Spinal cord (tissue), 10 donors: ENCODE measurements around the gene BOK. TPM values are rescaled to one million over a fixed set of nuclear protein-coding genes. Genes with fewer than 3 reads are reported as not detected.
"Not testable (repeated sequence)": the region's sequence is repeated elsewhere in the genome, so short reads cannot be mapped to it uniquely, and the experiment has no call there.

Source experiments
- DNase-seq, 6 donors: peaks; one replicate each; pipeline versions ENCODE4 v3.0.0 to v3.0.0-alpha.2; 2013 to 2015; ENCODE audit warnings: low spot score in 6 of 6, low read depth in 4 of 6
- H3K27ac ChIP-seq: one replicate; pipeline ENCODE4 v1.5.1; 2013; ENCODE audit warnings: low read depth, low read length, control low read depth
- H3K27me3 ChIP-seq: one replicate; pipeline ENCODE4 v1.6.1; 2013; ENCODE audit warnings: low read length; ENCODE audit not compliant: control insufficient read depth, insufficient read depth
- H3K36me3 ChIP-seq: one replicate; pipeline ENCODE4 v1.6.1; 2013; ENCODE audit warnings: low read length; ENCODE audit not compliant: control insufficient read depth, insufficient read depth
- H3K4me1 ChIP-seq: one replicate; pipeline ENCODE4 v1.6.1; 2013; ENCODE audit warnings: low read length; ENCODE audit not compliant: control insufficient read depth, insufficient read depth
- H3K4me3 ChIP-seq: one replicate; pipeline ENCODE4 v1.5.1; 2013; ENCODE audit warnings: low read depth, low read length, control low read depth
- H3K9me3 ChIP-seq: one replicate; pipeline ENCODE4 v1.6.1; 2013; ENCODE audit warnings: low read length; ENCODE audit not compliant: control insufficient read depth, insufficient read depth
- WGBS: methylation state at CpG from one replicate; pipeline ENCODE4 v1.1.5; 2013; ENCODE audit warnings: missing lambda C conversion rate; ENCODE audit not compliant: insufficient coverage; 5-methylcytosine and 5-hydroxymethylcytosine counted together
- polyA plus RNA-seq, 2 donors: library from polyadenylated mRNA; unstranded; fragments of 120-200 nt; gene quantifications; one replicate each; pipeline ENCODE4 v1.2.1, GENCODE V29; 2013; ENCODE audit not compliant: insufficient read length in 2 of 2
- total RNA-seq, 2 donors: library from RNA; depleted of rRNA in 1 of 2; stranded (reverse); fragments of 120-200 nt in 1 of 2; fragments of >200 nt in 1 of 2; gene quantifications; one replicate each; pipeline versions ENCODE4 v1.2.3 to v1.2.4, GENCODE V29; 2013 to 2014
- donor health status: healthy.

BOK gene
- total and polyA plus RNA-seq, 4 donors = 15.5 to 52.7 (median 37.3) TPM

GRCh38 chr2:241577413-241578122, 19.0 kb downstream of the BOK start:
- DNase-seq = peak in 2 of 6 donors; percentile 29 to 80
- peak overlapping the region; percentile 3 for H3K27ac ChIP-seq

GRCh38 chr2:241579281-241579680, 20.7 kb downstream of the BOK start:
- Histone ChIP-seq H3K4me1 (peaks cover 3% of the 10 kb centered on the region), H3K36me3 (peaks cover 49% of the 10 kb centered on the region), H3K27ac (no peak overlapping the region), H3K27me3 (no peaks in the 10 kb centered on the region), H3K4me3 (no peak overlapping the region), H3K9me3 (peaks cover 4% of the 10 kb centered on the region)
- DNase-seq = no peak
- WGBS = 98% methylated on average over 6 of the region's 7 CpGs

More at GRCh38 chr2:241577413-241578122, 19.0 kb downstream of the BOK start:
- H3K27me3 ChIP-seq = no peaks in the 10 kb centered on the region
- no peak overlapping the region for H3K4me3 ChIP-seq
- peaks cover 4% of the 10 kb centered on the region for H3K9me3 ChIP-seq
- WGBS = 17% methylated on average over 2 of the region's 9 CpGs
- peaks cover 3% of the 10 kb centered on the region for H3K4me1 ChIP-seq
- H3K36me3 ChIP-seq = peaks cover 47% of the 10 kb centered on the region

GRCh38 chr2:241582328-241582727, 23.8 kb downstream of the BOK start:
- DNase-seq = no peak
- peaks cover 15% of the 10 kb centered on the region for H3K9me3 ChIP-seq
- H3K4me3 ChIP-seq = no peak overlapping the region
- 95% methylated on average over 8 of the region's 8 CpGs for WGBS
- peaks cover 3% of the 10 kb centered on the region for H3K4me1 ChIP-seq
- peaks cover 46% of the 10 kb centered on the region for H3K36me3 ChIP-seq
- H3K27me3 ChIP-seq = no peaks in the 10 kb centered on the region
- no peak overlapping the region for H3K27ac ChIP-seq

GRCh38 chr2:241582806-241583205, 24.3 kb downstream of the BOK start:
- no peak for DNase-seq
- Histone ChIP-seq H3K27ac (no peak overlapping the region), H3K4me3 (no peak overlapping the region), H3K27me3 (no peaks in the 10 kb centered on the region), H3K4me1 (no peaks in the 10 kb centered on the region), H3K9me3 (peaks cover 16% of the 10 kb centered on the region), H3K36me3 (peaks cover 46% of the 10 kb centered on the region)
- 93% methylated on average over 4 of the region's 4 CpGs for WGBS

- 86% methylated on average over 10 of the region's 12 CpGs for WGBS
- Histone ChIP-seq H3K27ac (no peak overlapping the region), H3K9me3 (peaks cover 19% of the 10 kb centered on the region), H3K27me3 (no peaks in the 10 kb centered on the region), H3K36me3 (peaks cover 48% of the 10 kb centered on the region), H3K4me1 (no peaks in the 10 kb centered on the region), H3K4me3 (no peak overlapping the region)
- no peak for DNase-seq
These were observed 25.9 kb downstream of the BOK start for GRCh38 chr2:241584436-241584835.

- H3K27me3 ChIP-seq = no peaks in the 10 kb centered on the region
- H3K27ac ChIP-seq = no peak overlapping the region
- peaks cover 19% of the 10 kb centered on the region for H3K9me3 ChIP-seq
- 100% methylated on average over 2 of the region's 2 CpGs for WGBS
- DNase-seq = no peak
- H3K4me3 ChIP-seq = no peak overlapping the region
- no peaks in the 10 kb centered on the region for H3K4me1 ChIP-seq
- peaks cover 53% of the 10 kb centered on the region for H3K36me3 ChIP-seq
These were observed 28.2 kb downstream of the BOK start for GRCh38 chr2:241586564-241587264.

- not testable (repeated sequence) for H3K27ac ChIP-seq, H3K27me3 ChIP-seq, H3K4me3 ChIP-seq, DNase-seq, H3K4me1 ChIP-seq
- Histone ChIP-seq H3K9me3 (peaks cover 14% of the 10 kb centered on the region), H3K36me3 (peaks cover 55% of the 10 kb centered on the region)
- 81% methylated on average over 17 of the region's 17 CpGs for WGBS
These were observed 31.3 kb downstream of the BOK start for GRCh38 chr2:241589863-241590262.

GRCh38 chr2:241590496-241591455, 32.2 kb downstream of the BOK start:
- H3K4me3 ChIP-seq, DNase-seq: not testable (repeated sequence)
- 86% methylated on average over 29 of the region's 33 CpGs for WGBS

GRCh38 chr2:241592126-241592845, 33.7 kb downstream of the BOK start:
- H3K4me1 ChIP-seq = no peaks in the 10 kb centered on the region
- no peak overlapping the region for H3K27ac ChIP-seq
- peaks cover 64% of the 10 kb centered on the region for H3K36me3 ChIP-seq
- WGBS = 92% methylated on average over 17 of the region's 18 CpGs
- no peaks in the 10 kb centered on the region for H3K27me3 ChIP-seq
- H3K4me3 ChIP-seq = no peak overlapping the region
- peaks cover 5% of the 10 kb centered on the region for H3K9me3 ChIP-seq
- no peak for DNase-seq

More at GRCh38 chr2:241590496-241591455, 32.2 kb downstream of the BOK start:
- Histone ChIP-seq H3K9me3 (peaks cover 14% of the 10 kb centered on the region), H3K36me3 (peaks cover 55% of the 10 kb centered on the region)
- H3K27me3 ChIP-seq, H3K4me1 ChIP-seq, H3K27ac ChIP-seq: not testable (repeated sequence)
